ENCODE measurements around the gene VAPB.

Gene VAPB

DNA sequence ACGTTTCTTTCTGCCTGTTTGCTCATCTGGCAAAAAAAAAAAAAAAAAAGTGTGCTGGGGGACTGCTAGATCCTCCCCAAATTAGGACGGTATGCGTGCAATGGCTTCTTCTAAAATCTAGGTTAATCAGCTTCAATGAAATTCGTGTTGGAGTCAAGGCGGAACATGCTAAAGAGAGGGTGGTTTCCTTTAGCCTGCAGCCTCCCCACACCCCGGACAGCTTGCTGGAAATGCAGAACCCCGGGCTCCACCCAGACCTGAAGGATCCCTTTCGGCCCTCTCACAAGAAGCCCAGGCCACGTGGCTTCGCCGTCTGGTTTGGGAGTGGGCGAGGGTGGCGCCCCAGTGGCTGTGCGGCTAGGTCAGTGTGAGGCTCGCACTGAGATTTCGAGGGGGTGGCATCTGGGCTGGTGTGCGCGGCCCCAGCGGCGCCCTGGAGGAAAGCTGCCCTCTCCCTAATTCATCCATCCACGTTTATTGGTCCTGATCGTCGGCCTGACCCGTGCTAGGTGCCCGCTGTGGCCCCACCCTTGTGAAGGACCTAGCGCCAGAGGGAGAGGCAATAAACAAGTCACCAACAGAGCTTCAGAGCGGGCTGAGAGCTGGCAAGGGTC is 77.2 kb downstream of the VAPB start:
- DNase-seq, result no peak

DNA sequence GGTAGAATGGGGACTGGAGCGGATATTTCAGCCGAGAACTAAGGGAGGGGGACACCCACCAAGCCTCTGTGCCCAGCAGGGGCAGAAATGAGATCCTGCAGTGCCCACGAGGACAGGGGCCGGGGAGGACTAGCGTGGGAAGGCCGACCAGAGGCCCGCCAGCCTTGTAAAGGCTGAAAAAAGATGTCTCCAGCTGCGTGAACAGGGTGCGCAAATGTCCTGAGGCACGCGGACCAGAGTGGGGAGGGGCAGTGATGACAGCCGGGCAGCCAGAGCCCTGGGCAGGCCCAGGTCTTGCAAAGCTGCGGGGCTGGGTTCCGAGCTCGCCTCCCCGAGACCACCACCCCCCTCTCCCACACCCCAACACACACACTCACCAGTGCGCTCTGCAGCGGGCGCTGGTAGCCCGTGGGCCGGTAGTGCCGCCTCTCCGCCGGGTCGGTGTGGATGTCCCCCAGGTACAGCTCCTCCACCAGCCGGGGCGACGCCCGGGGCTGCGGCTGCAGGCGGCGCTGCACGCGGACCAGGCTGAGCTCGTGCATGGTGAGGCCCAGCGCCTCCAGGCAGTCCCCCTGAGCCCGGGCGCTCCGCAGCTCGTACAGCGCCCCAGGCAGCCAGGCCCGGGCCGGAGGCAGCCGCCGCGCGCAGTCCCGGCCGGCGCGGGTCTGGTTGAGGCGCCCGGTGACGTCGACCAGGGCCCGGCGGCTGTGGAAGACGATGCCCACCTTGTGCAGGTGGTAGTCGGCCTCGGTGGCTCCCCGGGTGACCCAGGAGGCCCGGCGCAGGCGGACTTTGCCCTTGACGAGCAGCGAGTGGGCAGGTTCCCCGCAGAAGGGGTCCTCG is 77.9 kb downstream of the VAPB start:
- DNase-seq, result no peak

DNA sequence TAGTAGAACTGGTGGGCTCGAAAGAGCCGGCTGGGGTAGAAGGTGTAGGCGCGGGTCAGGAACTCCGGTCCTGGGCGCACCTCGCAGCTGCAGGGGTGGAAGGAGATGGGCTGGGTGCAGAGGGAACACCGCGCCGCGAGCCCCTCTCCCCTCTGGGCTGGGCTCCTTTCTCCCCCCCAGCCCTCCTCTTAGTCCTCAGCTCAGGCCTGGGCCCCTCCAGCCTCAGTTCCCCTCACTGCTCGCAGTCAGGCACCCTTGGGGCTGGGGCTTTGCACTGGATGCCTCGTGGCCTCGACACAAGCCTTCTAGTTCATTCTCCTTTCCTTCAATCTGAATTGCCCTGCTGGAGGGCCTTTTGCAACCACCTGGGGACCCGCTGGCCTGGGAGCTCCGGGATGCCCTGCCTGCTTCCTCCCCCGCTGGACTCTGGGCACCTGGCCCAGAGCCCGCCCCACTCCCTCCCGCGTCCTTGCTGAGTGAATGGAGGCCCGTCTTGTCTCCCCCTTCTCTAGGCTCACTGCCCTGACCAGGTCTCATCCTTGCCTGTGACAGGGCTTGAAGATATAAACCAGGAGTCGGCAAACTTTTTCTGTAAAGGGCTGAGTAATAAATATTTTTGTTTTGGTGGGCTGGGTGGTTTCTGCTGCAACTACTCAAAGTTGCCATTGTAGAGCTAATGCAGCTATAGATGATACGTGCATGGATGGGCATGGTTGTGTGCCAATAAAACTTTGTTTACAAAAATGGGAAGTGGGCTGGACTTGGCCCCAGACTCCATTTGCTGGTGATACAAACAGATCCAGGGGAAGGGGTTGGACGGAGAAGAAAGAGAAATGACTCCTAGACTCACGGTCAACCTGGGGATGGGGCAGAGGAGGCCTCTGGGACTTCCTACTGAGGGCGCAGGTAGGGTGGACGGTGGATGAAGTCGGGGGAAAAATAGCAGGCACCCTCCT is 78.8 kb downstream of the VAPB start:
- DNase-seq, result no peak

DNA sequence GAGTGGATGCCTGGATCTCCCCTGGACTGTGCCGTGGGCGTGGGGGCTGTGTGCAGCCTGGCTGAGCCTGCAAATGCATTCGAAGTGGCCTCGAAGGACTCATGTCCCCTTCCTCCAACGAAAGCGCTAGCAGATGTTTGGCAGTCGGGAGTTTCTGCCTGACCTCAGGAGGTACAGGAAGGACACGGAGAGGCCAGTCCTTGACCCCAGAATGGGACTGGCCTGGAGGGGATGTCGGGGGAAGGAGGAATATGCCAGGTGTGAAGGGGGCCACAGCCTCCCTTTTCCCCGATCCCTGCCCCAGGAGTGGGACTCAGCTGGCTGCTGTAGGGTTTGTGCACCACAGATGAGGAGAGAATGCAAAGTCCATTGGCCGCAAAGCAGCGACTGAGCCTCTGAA is 80.6 kb downstream of the VAPB start:
- DNase-seq, result no peak

DNA sequence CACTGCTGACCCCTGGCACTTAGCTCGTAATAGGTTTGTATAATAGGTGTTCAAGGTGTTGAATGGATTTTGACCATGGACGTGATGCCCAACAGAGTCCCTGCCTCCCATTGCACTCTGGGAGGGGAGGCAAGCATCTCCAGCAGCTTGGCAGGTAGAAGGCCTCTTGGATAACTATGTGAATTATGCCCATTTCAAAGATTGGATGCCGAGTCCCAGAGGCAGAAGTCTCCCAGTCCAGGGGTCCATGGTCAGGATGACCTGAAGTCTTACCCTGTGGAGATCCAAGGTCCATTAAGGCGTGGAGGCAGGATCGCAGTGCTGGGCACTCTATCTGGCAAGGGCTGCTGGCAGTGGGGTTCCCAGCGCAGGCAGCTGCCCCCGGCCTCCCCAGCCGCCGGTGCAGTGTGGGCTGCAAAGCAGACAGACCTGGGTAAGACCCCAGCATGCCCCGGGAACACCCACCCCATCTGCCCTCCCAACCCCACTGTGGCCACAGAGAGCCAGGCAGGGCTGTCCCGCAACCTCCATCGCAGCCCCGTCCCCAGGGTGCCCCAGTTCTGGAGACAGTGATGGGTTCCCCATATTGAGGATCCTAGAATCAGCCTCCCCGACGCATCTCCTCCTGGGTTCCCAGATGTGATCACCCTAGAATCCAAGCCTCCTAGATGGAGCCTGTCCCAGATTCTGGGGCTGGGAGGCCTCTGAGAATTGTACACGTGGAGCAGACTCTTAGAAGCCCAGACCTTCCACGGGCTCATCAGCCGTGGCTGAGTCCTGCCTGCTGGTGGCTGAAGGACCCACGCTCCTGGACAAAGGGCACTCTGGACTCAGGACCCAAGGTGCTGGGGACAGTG is 81.5 kb downstream of the VAPB start:
- DNase-seq, result no peak

DNA sequence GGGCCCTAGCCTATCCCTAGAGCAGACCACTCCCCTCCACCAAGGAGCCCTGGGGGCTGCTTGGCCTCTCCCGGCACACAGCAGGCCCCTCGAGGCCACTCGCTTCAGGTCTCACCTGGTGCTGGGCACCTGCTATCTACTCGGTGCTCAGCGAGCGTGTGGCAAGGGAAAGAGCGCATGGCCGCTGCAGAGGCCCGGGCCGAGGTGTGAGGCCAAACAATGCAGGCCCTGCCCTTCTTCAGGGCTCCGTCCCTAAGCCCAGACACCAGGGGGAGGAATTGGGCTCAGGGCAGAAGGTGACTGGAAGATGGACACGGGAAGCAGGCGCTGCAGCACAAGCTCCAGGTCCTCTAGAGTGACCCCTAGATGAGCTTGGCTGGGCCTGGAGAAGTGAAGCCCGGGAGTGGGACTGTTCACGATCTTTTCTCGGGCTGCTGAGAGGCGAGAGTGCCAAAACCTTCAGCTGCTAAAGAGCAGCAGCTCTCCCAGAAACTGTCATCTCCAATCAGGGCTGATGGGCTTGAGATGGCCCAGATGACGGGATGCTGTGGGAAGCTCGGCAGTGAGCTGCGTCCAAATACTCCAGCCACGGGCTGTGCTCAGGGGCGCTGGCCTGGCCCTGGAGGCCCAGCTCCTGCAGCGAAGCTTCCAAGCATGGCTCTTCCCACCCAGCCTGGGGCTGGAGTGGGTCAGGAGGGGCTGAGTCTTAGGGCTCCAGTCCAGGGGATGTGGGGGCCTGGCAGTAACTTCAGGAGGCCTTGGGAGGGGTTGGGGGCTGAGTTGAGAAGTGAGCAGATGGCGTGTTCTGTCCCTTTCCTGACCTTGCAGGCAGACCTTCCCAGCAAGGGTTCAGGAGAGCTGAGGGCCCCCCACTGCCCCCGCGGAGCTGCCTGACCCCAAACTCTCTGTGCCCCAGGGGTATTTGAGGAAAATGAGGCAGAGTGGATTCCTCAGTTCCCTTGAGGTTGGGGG is 82.5 kb downstream of the VAPB start:
- no peak for DNase-seq

DNA sequence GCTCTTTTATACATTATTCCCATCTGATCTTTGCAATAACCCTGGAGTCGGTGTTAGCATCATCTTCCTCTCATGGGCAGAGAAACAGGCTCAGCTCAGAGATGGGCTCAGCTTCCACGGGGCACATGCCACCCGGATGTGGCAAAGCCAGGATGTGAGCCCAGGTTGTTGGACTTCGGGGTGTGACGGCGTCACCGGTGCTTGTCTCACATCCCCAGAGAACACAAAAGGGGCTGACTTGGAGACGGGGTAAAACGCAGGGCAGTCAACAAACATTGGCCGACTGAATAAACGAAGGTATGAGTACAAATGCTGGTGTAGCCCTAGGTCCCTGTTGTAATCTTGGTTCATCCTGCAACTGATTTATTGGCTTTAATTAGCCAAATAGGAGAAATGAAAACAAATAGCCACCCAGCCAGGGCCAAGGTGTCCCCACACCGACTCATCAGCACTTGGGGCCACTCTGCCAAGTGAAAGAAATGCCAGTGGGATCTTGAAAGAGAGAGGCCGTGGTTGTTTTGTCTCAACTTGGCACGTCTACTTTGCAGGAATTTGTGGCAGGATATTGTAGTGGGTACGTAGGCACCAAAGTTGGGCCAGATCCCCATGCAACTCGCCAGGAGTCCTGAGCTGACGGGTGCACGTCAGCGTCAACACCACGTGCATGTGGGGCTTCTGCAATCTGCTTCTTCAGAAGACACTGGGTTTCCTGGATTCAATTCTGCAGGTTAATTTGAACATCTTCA is 83.4 kb downstream of the VAPB start:
- no peak for DNase-seq

DNA sequence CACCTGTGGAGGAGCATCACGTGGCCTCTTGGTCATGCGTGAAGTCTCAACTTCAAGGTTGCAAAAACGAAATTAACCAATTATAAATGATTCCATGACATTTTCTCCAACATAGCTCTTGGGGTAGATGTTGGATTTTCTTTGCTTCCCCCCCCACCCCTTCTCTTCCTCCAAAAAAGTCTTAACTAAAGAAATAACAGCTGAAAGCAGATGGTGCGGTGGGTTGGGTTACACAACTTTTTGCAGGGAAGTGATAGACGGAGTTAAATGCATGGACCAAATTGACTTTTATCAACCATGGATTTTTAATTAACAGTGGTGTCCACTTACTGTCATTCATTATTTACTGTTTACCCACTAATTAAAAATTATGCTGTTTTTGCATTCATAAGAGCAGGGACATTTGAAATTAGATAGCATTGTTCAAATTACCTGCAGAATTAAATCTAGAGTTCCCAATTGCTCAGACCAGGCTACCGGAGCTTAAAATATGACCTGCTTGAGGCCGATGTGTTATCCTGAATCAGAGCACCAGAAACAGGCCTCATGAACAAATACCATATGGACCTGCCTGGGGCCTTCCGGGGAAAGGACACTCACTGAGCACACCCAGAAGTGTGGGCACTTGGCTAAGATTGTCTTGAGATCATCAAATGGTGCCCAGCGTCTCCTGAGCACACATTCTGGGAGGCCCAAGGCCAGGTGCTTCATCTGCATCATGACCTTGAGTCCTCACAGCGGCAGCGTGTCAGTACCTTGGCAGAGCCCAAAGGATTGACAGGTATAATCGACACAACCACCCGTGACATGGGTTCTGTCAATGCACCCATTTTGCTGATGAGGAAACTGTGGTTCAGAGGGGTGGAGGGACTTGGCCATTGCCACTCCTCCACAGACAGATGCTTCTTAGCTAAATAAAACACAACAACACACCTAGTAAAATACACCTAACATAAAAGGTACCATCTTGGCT is 84.7 kb downstream of the VAPB start:
- DNase-seq, result no peak

DNA sequence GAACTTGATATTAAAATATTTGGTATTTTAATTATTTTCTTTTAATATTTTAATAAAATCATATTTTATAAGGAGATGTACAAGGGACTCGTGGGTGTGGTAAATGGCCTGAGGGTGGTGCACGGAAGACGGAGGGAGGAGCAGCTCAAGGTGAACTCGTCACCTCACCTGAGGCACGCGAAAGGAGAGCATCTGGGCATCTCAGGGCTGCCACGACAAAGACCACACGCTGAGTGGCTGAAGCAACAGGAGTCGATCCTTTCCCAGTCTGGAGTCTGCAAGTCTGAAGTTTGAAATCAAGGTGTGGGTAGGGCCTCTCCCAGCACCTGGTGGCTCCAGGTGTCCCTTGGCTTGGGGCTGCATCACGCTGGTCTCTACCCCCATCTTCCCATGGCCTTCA is 86.4 kb downstream of the VAPB start:
- no peak for DNase-seq

DNA sequence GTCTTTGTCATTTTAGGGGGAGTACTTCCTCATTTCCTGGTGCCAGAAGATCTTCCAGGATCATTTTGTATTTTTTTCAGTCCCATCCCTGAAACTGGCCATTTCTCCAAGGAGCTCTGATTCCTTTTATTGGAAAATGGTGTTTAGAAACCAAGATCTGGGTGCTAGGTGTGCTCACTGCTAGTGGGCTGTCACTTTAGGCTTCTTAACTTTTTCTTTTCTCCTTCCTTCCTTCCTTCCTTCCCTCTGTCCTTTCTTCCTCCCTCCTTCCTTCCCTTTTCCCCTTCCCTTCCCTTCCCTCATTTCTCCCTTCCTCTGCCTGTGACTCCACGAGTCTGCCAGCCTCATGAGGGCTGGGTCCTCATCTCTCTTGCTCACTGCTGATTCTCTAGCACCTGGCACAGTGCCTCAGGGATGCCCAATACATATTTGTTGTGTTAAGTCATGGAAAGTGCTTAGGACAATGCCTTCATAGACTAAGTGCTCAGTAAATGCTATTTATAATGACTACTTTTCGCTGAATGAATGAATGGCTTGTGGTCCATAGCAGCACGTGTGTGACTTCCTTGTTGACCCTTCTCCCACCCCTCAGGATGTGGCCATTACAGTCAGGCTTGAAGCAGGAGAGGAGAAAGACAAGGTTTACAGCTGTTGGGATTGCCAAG is 89.2 kb downstream of the VAPB start:
- DNase-seq, result no peak

DNA sequence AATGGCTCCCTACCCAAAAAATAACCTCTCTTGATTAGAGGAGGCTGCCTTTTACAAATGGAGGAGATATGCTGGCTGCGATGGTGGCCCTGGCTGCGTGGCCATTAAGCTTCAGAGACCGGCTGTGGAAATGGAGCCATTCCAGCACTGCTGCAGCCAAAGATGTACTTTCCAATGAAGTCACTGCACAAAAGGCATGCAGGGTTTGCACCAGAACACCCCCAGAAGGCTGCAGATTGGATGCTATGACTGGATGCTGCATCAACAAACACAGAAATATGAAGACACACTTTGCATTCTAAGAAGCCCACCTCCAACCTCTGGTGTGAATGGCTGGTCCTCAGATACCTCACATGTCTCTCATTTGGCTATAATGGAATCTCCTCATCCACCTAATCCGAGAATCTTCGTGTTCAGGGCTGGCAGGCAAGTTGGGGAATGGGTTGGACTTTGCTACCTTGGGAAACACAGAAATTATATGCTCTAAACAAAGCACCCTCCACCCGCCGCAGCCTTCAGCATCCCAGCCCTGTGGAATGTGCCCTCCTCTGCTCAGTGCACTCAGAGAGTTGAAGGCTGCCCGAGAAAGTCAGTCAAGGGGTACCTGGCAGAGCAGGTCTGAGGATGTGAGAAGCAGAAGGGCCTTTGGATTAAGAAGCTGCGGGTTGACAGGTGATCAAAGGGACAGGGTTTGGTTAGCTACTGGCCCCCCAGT is 90.9 kb downstream of the VAPB start:
- no peak for DNase-seq

DNA sequence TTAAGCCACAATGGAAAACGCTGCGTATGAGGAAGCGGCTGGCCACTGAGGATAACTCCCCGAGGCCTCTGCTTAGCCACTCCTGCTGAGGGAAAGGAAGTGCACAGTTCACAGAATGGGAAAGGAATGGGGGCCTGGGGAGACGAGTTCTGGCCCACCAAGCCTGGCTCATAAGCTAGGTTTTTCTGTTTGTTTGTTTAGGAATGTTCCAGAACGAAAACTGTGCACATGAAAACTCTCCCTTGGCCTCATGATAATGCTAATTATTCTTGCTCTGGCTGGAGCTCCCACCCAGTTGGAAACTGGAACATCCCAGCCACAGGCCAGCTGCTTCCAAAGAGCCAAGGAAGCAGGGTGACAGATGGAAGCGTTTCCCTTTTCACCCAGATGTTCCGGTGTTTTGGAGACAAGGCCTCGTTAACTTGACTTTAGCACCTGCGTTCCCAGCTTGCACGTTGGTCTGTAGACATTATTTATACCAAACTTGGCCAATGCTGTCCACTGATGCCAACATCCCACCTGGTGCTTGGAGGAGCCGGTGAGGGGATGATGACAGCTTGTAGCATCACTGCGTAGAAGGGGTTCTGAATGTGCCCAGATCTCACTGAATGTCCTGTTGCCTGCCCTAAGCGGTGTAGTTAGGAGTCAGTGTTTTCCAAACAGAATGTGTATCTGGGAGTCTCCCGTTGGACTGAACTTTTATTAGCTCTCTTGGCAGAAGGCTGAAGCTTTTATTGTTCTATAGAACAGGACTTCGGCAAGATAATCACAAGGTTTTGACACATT is 91.7 kb downstream of the VAPB start:
- no peak for DNase-seq

DNA sequence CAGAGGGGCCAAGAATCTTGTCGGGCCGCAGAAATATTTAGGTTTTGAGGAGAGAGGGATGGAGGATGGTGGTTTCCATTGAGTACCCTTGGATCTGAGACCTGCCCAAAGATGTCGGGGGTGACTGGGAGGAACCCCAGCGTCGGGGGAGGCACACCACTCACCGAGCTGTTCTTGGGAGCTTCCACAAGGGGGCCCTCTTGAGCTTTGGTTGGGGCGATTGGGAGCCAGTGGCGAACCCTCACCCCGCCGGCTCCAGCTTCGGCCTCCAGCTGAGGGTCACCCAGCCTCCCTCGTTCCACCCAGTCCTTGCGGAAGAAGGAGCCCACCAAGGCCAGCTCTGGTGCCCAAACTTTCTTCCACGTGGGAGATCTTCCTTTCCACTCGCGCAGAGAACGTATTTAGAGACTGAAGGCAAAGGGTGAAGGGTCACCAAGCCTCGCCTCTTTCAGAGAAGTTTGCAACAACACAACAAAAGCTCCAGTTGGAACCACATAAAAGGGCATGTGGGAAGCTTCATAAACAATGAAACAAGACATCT is 92.5 kb downstream of the VAPB start:
- peak; percentile 1 for DNase-seq

DNA sequence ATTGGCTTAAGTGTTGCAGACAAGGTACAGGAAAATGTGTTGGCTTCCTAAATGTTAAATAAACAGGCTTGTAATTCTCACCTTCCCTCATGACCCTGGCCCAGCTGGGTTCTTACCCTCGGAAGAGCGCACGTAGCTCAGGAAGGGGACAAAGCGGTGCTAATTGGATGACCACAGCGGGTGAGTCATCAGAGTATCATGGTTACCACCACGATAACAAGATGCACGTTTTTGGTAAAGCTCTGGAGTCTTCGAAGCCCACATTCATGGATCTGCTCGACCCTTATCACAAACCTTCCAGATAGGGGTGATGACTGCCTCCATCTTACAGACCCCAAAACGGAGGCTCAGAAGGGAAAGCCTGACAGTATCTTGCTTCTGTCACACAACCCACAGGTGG is 93.4 kb downstream of the VAPB start:
- no peak for DNase-seq

DNA sequence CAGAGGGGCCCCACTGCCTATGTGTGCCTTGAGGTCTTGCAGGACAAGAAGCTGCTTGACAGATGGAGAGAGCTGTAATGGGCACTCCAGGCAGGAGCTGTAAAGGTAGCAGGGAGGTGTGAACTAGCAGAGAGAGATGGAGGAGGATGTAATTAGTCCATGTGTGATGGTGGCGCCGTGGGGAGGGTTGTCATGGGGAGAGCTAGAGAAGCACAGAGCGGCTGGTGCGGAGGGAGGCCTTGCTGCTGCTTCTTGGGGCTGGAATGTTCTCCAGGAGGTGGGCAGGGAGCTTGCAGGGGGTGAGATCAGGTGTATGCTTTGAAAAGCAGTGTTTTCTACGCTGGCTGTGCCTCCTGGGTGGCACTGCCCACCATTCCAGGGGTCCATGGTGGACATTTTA is 94.0 kb downstream of the VAPB start:
- no peak for DNase-seq

DNA sequence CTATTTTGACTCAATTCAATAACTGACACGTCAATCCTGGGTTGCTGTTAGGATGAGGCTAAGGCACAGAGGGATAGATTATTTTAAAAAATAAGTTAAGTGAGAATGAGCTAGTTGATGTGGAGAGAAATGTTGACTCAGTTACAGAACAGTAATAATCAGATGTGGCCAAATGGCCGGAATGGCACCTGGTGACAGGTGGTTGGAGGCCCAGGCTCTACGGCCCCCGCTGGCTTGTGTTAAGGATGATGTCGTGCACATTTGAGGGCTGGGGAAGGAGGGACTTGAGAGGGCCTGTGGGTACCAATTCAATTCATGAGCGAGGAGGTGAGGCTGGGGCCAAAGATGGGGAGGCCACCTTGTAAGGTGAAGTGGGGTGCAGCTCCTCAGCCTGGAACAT is 94.4 kb downstream of the VAPB start:
- DNase-seq, result no peak

DNA sequence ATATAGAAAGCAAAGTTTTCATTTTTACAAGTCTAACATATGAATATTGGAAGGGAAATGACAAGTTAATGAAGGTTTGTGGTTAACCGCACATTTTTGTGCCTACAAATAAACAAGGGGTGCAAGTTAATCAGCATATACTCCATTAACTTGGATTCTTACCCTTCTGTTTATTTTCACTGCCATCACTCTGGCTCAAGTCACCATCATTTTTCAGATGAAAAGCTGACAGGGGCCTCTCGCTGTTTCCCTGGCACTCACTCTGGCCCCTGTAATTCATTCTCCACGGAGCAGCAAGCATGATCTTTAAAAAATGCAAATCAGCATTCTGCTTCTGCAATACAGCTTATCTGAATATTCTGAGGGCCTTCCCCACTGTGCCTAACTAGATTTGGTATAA is 96.4 kb downstream of the VAPB start:
- no peak for DNase-seq

Measured in CD4-positive, alpha-beta T cell treated with Interleukin-4 for 4 hours (primary cell).